ENCODE results near the gene FGF18.

GRCh38 chr5:171418982-171419687 lies at the start of gene FGF18:
- no peak for TF ChIP-seq EZH2 (IDR thresholded peaks at IDR 0.05; ENCODE audit: insufficient read depth, poor library complexity, severe bottlenecking)
- TF ChIP-seq EZH2phosphoT487 (IDR thresholded peaks at IDR 0.05; ENCODE audit: insufficient read depth, low read depth) = no peak

Measured in GM23248 (cell line).